NCI-H748 (cell line): ENCODE results near the gene NSUN4.
A peak's percentile ranks its signal among the peaks of the same experiment; 100 is the strongest.

Experiments used
- DNase-seq: peaks from one replicate; lab custom pipeline; 2025; ENCODE audit not compliant: unreplicated experiment; lab: John Stamatoyannopoulos, UW

The NSUN4 gene

DNA sequence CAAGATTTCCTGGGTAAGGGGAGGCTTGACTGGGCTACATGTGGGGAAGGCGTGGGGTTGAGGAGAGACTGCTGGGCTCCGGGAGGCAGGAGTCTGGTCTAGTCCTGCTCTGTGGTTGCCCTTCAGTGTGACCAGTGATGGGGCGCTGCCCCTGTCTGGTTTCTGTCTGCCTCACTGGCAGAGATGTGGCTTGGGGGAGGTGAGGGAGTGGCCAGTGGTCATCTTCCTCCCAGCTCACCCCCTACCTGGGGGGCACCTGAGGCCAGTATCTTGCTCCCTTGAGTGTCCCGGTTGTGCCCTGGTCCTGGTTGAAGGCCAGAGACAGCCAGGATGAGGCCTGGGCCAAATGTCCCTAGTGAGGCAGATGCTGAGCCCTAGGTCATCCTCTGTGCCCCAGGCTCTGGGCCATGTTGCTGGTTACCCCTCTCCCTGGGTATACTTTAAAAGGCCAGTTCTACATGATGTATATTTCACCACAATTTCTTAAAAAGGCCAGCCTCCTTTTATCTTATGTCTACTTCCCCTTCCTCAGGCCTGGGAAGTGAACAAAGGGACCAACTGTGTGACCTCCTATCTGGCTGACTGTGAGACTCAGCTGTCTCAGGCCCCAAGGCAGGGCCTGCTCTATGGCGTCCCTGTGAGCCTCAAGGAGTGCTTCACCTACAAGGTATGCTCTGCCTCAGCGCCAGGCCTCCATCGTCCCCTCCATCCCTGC, 64.0 kb downstream of the NSUN4 start:
- DNase-seq: no peak

DNA sequence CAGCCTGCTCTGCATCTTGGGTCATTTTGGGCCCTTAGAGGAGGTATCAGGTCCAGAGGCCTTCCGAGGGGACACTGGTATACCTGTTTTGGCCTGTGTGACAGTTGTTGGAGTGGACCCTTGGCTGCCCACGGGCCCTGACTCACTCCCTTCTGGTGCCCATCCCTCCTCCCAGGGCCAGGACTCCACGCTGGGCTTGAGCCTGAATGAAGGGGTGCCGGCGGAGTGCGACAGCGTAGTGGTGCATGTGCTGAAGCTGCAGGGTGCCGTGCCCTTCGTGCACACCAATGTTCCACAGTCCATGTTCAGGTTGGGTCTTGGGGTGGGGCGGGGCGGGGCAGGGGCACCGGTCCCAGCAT, 64.6 kb downstream of the NSUN4 start:
- no peak for DNase-seq

DNA sequence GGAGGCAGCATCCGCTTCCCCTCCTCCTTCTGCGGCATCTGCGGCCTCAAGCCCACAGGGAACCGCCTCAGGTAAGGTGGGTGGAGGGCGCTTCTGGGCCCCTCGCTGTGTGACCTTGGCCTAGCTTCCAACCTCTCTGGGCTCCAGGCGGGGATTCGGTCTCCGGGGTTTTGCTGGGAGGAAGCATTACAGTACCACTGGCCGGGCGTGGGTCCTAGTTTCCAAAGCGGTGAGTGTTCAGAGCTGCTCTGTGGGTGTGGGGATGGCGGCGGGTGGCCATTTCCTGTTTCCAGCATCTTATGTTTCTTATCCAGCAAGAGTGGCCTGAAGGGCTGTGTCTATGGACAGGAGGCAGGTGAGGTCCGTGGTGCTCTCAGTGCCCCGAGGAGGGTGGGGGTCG, 65.1 kb downstream of the NSUN4 start:
- DNase-seq: no peak

GRCh38 chr1:46406881-46407608, 66.4 kb downstream of the NSUN4 start:
- DNase-seq: peak; percentile 27

DNA sequence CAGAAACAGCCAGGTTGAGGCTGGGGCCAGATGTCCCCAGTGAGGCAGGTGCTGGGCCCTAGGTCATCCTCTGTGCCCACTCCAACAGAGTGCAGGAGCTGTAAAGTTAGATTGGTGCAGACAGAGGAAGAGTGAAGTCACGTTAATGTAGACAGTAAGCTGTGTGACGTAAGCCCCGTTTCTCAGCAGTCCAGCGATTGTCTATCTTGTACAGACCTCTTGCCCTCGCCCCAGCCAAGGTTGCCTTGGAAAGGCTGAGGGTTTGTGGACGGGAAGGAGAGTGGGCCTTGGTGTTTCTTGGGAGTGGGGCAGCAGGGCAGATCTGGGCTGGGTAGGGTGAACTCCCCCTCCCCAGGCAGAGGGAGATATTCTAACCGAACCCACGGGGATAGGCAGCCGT, 67.0 kb downstream of the NSUN4 start:
- no peak for DNase-seq

DNA sequence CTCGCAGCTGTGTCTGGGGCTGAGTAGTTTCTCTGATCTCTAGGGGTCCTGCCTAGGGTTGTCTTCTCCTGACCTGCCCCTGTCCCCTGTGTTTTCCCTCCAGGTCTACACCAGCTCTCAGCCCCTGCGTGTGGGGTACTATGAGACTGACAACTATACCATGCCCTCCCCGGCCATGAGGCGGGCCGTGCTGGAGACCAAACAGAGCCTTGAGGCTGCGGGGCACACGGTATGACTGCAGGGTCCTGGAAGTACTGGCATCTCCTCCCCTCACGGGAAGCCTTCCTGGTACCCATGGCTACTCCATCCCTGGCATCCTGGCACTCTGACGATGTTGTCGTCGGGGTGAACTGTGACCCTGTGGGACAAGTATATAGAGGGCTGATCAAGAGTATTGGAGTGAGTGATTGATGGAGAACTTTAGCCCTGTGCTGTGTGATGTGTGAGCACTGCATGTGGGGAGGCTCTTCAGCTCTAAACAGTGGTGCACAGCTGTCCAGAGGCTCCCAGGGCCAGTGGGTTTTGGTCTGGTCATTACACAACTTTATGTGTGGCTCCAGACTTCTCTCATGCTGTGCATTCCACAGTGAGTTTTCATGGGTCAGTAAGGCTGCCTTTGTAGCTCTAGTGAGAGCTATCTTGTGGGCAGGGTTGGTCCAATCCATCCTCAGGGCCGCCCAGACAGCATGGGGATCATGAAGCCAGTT, 67.9 kb downstream of the NSUN4 start:
- no peak for DNase-seq

DNA sequence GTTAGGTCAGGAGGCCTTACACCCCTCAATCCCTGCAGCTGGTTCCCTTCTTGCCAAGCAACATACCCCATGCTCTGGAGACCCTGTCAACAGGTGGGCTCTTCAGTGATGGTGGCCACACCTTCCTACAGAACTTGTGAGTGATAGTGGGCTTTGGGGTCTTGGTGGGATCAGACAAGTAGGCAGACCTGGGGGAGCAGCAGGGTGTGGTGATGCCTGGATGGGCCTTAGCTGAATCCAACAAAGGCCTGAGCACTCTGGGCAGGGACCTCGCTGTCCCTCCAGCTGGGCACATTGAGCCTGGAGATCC, 68.4 kb downstream of the NSUN4 start:
- DNase-seq: no peak

DNA sequence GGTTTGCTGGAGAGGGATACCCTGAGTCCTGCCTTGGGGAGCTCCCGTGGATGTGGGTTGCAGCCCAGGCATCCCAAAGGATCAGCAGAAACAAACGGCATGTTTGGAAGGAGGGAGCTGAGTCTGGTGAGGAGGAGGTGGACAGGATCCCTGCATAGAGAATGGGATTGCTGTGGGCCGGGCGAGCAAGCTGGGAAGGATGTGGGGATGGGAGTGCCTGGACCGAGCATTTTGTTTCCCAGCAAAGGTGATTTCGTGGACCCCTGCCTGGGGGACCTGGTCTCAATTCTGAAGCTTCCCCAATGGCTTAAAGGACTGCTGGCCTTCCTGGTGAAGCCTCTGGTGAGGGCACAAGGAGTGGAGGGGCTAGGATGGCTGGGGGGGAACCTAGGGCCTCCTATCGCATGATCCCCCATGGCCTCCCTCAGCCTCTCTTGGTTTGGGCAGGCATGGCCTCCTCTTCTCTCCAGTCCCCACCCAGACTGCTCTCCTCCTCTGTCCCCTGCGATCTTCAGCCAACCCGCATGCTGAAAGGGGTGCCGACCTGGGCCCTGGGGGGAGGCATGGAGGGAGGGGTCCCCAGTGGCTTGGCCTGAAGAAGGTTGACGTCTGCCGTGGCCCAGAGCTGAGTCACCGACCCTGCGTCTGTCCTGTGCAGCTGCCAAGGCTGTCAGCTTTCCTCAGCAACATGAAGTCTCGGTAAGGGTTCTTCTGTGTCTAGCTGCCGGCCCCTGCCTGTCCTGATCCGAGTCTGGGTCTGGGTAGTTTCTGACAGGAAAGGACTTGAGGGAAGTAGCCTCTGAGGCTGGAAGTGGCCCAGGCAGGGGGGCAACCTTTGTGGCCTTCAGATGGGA, 69.8 kb downstream of the NSUN4 start:
- no peak for DNase-seq

- no peak for DNase-seq
These were observed 70.4 kb downstream of the NSUN4 start for GRCh38 chr1:46411010-46411405.
